Measurements from ENCODE around the gene THBS1.
A peak's percentile ranks its signal among the peaks of the same experiment; 100 is the strongest.

Gene THBS1

DNA sequence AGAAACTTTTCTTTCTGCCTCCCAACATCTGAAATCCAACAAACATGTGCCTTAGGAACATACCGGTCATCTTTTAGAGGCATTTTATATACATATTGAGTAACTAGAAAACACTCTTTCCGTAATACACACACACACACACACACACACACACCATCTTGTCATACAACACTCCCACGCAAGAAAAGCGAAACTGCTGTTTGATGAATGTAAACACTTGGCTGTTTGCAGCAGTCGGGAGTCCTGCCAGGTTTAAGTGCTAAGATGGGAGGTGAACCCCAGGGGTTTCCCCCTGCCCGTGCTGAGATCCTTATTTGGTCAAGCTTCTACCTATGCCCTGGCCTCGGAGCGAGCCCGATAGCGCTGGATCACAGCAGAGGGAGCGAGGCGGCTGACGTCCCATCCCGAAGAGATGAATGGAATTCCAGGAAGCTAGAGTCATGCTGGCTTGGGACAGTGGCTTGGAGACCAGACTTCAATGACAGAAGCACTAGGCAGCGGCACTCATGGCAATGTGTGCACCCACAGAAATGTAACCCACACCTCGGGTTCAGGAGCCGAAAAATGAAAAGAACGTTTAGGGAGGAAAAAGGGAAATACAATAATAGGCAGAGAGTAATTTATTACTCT is 1.3 kb upstream of the THBS1 start:
- peaks cover 97% of the 10 kb centered on the region for H3K27me3 ChIP-seq
- H3K27ac ChIP-seq = no peak overlapping the region
- no peak for TF ChIP-seq CTCF (IDR thresholded peaks at IDR 0.05)
- H3K9me3 ChIP-seq = no peaks in the 10 kb centered on the region
- H3K4me1 ChIP-seq (ENCODE audit: control insufficient read depth in 1 of 2, insufficient read depth in 1 of 2, low read depth in 1 of 2, low read length in 1 of 2) = peaks cover 15 to 20% of the 10 kb centered on the region in 2 experiments
- H3K36me3 ChIP-seq = no peaks in the 10 kb centered on the region
- peak overlapping the region in 1 of 2 experiments; percentile 61 for H3K4me3 ChIP-seq (ENCODE audit: low read depth in 1 of 2, low read length in 1 of 2)

- Histone ChIP-seq H3K27me3 (peaks cover 99% of the 10 kb centered on the region), H3K27ac (no peak overlapping the region), H3K4me1 (ENCODE audit: control insufficient read depth in 1 of 2, insufficient read depth in 1 of 2, low read depth in 1 of 2, low read length in 1 of 2) (peaks cover 15 to 20% of the 10 kb centered on the region in 2 experiments), H3K4me3 (ENCODE audit: low read depth in 1 of 2, low read length in 1 of 2) (peak overlapping the region; percentile 41 to 61), H3K36me3 (no peaks in the 10 kb centered on the region), H3K9me3 (no peaks in the 10 kb centered on the region)
- TF ChIP-seq CTCF (IDR thresholded peaks at IDR 0.05) = peak; percentile 79
Measured at GRCh38 chr15:39580117-39580484, 778 bp upstream of the THBS1 start.

GRCh38 chr15:39581242-39581792 is 438 bp downstream of the THBS1 start:
- Histone ChIP-seq H3K4me1 (ENCODE audit: control insufficient read depth in 1 of 2, insufficient read depth in 1 of 2, low read depth in 1 of 2, low read length in 1 of 2) (peaks cover 15 to 20% of the 10 kb centered on the region in 2 experiments), H3K9me3 (no peaks in the 10 kb centered on the region), H3K27me3 (peaks cover 95% of the 10 kb centered on the region), H3K27ac (no peak overlapping the region), H3K36me3 (no peaks in the 10 kb centered on the region), H3K4me3 (ENCODE audit: low read depth in 1 of 2, low read length in 1 of 2) (peak overlapping the region in 1 of 2 experiments; percentile 61)
- no peak for TF ChIP-seq CTCF (IDR thresholded peaks at IDR 0.05)

DNA sequence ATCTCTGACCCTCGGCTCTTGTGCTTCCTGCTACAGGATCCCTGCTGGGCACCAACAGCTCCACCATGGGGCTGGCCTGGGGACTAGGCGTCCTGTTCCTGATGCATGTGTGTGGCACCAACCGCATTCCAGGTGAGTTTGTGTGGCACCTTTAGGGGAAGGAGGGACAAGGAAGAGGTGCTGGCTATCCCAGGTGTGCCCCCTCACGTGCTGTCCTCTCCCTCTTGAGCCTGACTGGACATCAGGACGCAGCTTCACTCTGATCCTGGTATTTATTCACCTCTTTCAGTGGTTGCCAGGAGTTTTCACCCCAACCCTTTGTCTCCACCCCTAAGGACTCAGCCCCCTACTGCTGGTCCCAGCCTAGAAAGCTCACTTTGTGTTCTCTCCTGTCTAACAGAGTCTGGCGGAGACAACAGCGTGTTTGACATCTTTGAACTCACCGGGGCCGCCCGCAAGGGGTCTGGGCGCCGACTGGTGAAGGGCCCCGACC is 960 bp downstream of the THBS1 start:
- Histone ChIP-seq H3K9me3 (no peaks in the 10 kb centered on the region), H3K36me3 (no peaks in the 10 kb centered on the region), H3K4me3 (ENCODE audit: low read depth in 1 of 2, low read length in 1 of 2) (no peak overlapping the region), H3K27me3 (peaks cover 90% of the 10 kb centered on the region), H3K27ac (no peak overlapping the region), H3K4me1 (ENCODE audit: control insufficient read depth in 1 of 2, insufficient read depth in 1 of 2, low read depth in 1 of 2, low read length in 1 of 2) (peaks cover 15 to 20% of the 10 kb centered on the region in 2 experiments)
- TF ChIP-seq CTCF (IDR thresholded peaks at IDR 0.05) = no peak

DNA sequence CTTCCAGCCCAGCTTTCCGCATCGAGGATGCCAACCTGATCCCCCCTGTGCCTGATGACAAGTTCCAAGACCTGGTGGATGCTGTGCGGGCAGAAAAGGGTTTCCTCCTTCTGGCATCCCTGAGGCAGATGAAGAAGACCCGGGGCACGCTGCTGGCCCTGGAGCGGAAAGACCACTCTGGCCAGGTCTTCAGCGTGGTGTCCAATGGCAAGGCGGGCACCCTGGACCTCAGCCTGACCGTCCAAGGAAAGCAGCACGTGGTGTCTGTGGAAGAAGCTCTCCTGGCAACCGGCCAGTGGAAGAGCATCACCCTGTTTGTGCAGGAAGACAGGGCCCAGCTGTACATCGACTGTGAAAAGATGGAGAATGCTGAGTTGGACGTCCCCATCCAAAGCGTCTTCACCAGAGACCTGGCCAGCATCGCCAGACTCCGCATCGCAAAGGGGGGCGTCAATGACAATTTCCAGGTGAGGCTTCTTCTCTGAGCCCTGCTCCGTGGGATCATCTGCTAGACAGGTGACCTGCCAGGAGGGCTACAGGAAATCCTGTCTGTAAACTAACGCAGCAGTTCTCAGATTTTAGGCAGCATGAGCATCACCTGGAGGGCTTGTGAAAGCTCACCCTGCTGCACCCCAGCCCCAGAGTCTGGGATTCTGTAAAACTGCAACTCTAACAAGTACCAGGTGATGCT is 1.6 kb downstream of the THBS1 start:
- H3K27ac ChIP-seq = no peak overlapping the region

More for the DNA sequence above, 1.6 kb downstream of the THBS1 start:
- TF ChIP-seq CTCF (IDR thresholded peaks at IDR 0.05) = no peak
- Histone ChIP-seq H3K9me3 (no peaks in the 10 kb centered on the region), H3K4me1 (ENCODE audit: control insufficient read depth in 1 of 2, insufficient read depth in 1 of 2, low read depth in 1 of 2, low read length in 1 of 2) (peaks cover 15 to 20% of the 10 kb centered on the region in 2 experiments), H3K27me3 (peaks cover 84% of the 10 kb centered on the region), H3K4me3 (ENCODE audit: low read depth in 1 of 2, low read length in 1 of 2) (no peak overlapping the region), H3K36me3 (no peaks in the 10 kb centered on the region)
